ENCODE results near the gene MSL1. TPM values are rescaled to one million over a fixed set of nuclear protein-coding genes. Genes with fewer than 3 reads are reported as not detected.

Gene MSL1
- total and polyA plus RNA-seq, 9 of the 15 experiments (the other 6 are each of a cell fraction or from before 2014, with no cell fraction given), result 13.8 to 120 (median 61.9) TPM

- TF ChIP-seq U2AF1 (optimal IDR thresholded peaks at IDR 0.05; ENCODE audit: low read depth, low read length), result no peak
- TF ChIP-seq ZNF311 (CRISPR knock-in tag; IDR thresholded peaks at IDR 0.05), result no peak
- no peak for TF ChIP-seq ETV5 (CRISPR knock-in tag; IDR thresholded peaks at IDR 0.05; ENCODE audit: low read depth)
- no peak for TF ChIP-seq SP2 (IDR thresholded peaks at IDR 0.05; ENCODE audit: extremely low read depth, low read depth, low read length, poor library complexity, severe bottlenecking)
- TF ChIP-seq, protein P1, sequence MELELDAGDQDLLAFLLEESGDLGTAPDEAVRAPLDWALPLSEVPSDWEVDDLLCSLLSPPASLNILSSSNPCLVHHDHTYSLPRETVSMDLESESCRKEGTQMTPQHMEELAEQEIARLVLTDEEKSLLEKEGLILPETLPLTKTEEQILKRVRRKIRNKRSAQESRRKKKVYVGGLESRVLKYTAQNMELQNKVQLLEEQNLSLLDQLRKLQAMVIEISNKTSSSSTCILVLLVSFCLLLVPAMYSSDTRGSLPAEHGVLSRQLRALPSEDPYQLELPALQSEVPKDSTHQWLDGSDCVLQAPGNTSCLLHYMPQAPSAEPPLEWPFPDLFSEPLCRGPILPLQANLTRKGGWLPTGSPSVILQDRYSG (tag; conservative IDR thresholded peaks at IDR 0.05; ENCODE audit: low read depth), result no peak
- TF ChIP-seq ADNP (tag; IDR thresholded peaks at IDR 0.05), result no peak
- no peak for TF ChIP-seq ZNF217 (CRISPR knock-in tag; IDR thresholded peaks at IDR 0.05)
- TF ChIP-seq TCF7 (IDR thresholded peaks at IDR 0.05; ENCODE audit: borderline replicate concordance), result no peak
- peak in 1 of 2 experiments; percentile 95 for TF ChIP-seq AFF1 (IDR thresholded peaks at IDR 0.05; ENCODE audit: low read depth in 1 of 2, partially characterized antibody in 2 of 2)
- no peak for TF ChIP-seq ZNF561 (CRISPR knock-in tag; conservative IDR thresholded peaks at IDR 0.05)
- TF ChIP-seq CC2D1A (IDR thresholded peaks at IDR 0.05), result peak; percentile 87
- TF ChIP-seq DDX20 (tag; IDR thresholded peaks at IDR 0.05; ENCODE audit: low read depth), result no peak
- TF ChIP-seq, protein P2, sequence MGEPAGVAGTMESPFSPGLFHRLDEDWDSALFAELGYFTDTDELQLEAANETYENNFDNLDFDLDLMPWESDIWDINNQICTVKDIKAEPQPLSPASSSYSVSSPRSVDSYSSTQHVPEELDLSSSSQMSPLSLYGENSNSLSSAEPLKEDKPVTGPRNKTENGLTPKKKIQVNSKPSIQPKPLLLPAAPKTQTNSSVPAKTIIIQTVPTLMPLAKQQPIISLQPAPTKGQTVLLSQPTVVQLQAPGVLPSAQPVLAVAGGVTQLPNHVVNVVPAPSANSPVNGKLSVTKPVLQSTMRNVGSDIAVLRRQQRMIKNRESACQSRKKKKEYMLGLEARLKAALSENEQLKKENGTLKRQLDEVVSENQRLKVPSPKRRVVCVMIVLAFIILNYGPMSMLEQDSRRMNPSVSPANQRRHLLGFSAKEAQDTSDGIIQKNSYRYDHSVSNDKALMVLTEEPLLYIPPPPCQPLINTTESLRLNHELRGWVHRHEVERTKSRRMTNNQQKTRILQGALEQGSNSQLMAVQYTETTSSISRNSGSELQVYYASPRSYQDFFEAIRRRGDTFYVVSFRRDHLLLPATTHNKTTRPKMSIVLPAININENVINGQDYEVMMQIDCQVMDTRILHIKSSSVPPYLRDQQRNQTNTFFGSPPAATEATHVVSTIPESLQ (CRISPR knock-in tag; IDR thresholded peaks at IDR 0.05), result no peak
- no peak for TF ChIP-seq ZNF23 (CRISPR knock-in tag; IDR thresholded peaks at IDR 0.05)
- TF ChIP-seq PRMT5 (CRISPR knock-in tag; IDR thresholded peaks at IDR 0.05), result no peak
- TF ChIP-seq DPF2 (IDR thresholded peaks at IDR 0.05), result peak; percentile 91
- TF ChIP-seq ZFX (CRISPR knock-in tag; IDR thresholded peaks at IDR 0.05), result no peak
- no peak for TF ChIP-seq ZFP91 (CRISPR knock-in tag; IDR thresholded peaks at IDR 0.05)
- peak; percentile 89 for TF ChIP-seq ZNF444 (CRISPR knock-in tag; IDR thresholded peaks at IDR 0.05)
Measured at GRCh38 chr17:40111221-40112128, 10.3 kb upstream of the MSL1 start (continued).
